Endothelial cell of umbilical vein (primary cell): ENCODE data around the gene MN1. TPM values are rescaled to one million over a fixed set of nuclear protein-coding genes. Genes with fewer than 3 reads are reported as not detected.

Experiments
- BruUV-seq: library from RNA; stranded (reverse); fragments of 400-500 nt; replicated peaks from 2 replicates; lab custom pipeline; 2021; lab: Mats Ljungman, UMichigan
- CTCF ChIA-PET: fragments of 300-600, 350-600 bp; sonication (Branson Sonifier 250); formaldehyde crosslinking; loops from one replicate; lab custom pipeline; 2021; ENCODE audit warnings: antibody characterized with exemption, inconsistent platforms; lab: Charles Lee
- POLR2A ChIA-PET: fragments of 300-600, 350-600 bp; sonication (Branson Sonifier 250); formaldehyde crosslinking; loops from one replicate; lab custom pipeline; 2021; ENCODE audit warnings: antibody characterized with exemption, inconsistent platforms; lab: Charles Lee
- DNase-seq: peaks from one replicate; pipeline ENCODE4 v3.0.0-alpha.2; 2011; ENCODE audit warnings: low read depth, low spot score
- FAIRE-seq: peaks from 2 replicates; lab custom pipeline; 2011; peaks lifted over from hg19 to GRCh38; lab: Jason Lieb, UNC
- H2AFZ ChIP-seq: 2 replicates; pipeline ENCODE4 v1.6.0; 2012; ENCODE audit warnings: low read depth, low read length, control low read depth, inconsistent platforms
- H3K27ac ChIP-seq: 2 replicates; pipeline ENCODE4 v1.5.1; 2011; ENCODE audit warnings: low read depth, mild to moderate bottlenecking, control low read depth, low read length, moderate library complexity; ENCODE audit not compliant: insufficient read depth
- H3K27me3 ChIP-seq, 2 experiments: 2 replicates each; pipeline versions ENCODE4 v1.6.0 to v1.6.1; 2011; ENCODE audit warnings: low read length in 2 of 2, mixed read lengths in 1 of 2; ENCODE audit not compliant: control insufficient read depth in 2 of 2, insufficient read depth in 2 of 2
- H3K36me3 ChIP-seq, 2 experiments: 2 replicates in 1 of 2; 3 replicates in 1 of 2; pipeline ENCODE4 v1.5.1; 2011; ENCODE audit warnings: low read length in 2 of 2, mild to moderate bottlenecking in 1 of 2, moderate library complexity in 1 of 2; ENCODE audit not compliant: control insufficient read depth in 2 of 2, insufficient read depth in 2 of 2; ENCODE audit errors: extremely low read depth in 1 of 2
- H3K4me1 ChIP-seq: 3 replicates; pipeline ENCODE4 v1.5.1; 2011; ENCODE audit warnings: mild to moderate bottlenecking, low read length; ENCODE audit not compliant: control insufficient read depth, insufficient read depth; ENCODE audit errors: extremely low read depth
- H3K4me2 ChIP-seq: 2 replicates; pipeline ENCODE4 v1.6.1; 2011; ENCODE audit warnings: low read length, control low read depth, mixed read lengths; ENCODE audit not compliant: insufficient read depth
- H3K4me3 ChIP-seq, 3 experiments: fragments of 200-600 bp in 1 of 3; sonication (generic), shearing (Covaris generic) in 1 of 3; replicated peaks in 1 of 3; 2 replicates each; pipeline ENCODE4 v1.5.1; 2011 to 2016; ENCODE audit warnings: control low read depth in 3 of 3, low read length in 3 of 3, mild to moderate bottlenecking in 2 of 3, inconsistent platforms in 1 of 3, low read depth in 1 of 3, moderate library complexity in 1 of 3; ENCODE audit not compliant: insufficient read depth in 1 of 3
- H3K79me2 ChIP-seq: 2 replicates; pipeline ENCODE4 v1.6.0; 2012; ENCODE audit warnings: low read length, inconsistent platforms; ENCODE audit not compliant: control insufficient read depth, insufficient read depth
- H3K9ac ChIP-seq: replicated peaks from 2 replicates; pipeline ENCODE3; 2011; ENCODE audit warnings: low read length, control low read depth; ENCODE audit not compliant: insufficient read depth; ENCODE audit errors: extremely low read depth
- H3K9me1 ChIP-seq: replicated peaks from 3 replicates; pipeline ENCODE4 v1.6.0; 2011; ENCODE audit warnings: mild to moderate bottlenecking, low read length; ENCODE audit not compliant: control insufficient read depth, insufficient read depth; ENCODE audit errors: extremely low read depth
- H3K9me3 ChIP-seq: replicated peaks from 2 replicates; pipeline ENCODE4 v1.5.1; 2012; ENCODE audit warnings: low read length, inconsistent platforms; ENCODE audit not compliant: control insufficient read depth, insufficient read depth
- H4K20me1 ChIP-seq: replicated peaks from 2 replicates; pipeline ENCODE3; 2011; ENCODE audit warnings: mild to moderate bottlenecking, low read length; ENCODE audit not compliant: control insufficient read depth, insufficient read depth; ENCODE audit errors: extremely low read depth
- EZH2 ChIP-seq: IDR thresholded peaks from 2 replicates; pipeline ENCODE4 v1.6.1; 2012; ENCODE audit warnings: borderline replicate concordance, low read depth, mild to moderate bottlenecking, moderate library complexity, low read length, inconsistent platforms; ENCODE audit not compliant: severe bottlenecking
- FOS ChIP-seq: IDR thresholded peaks from 2 replicates; pipeline ENCODE4 v1.6.1; 2011; ENCODE audit warnings: mild to moderate bottlenecking, low read length, moderate library complexity, borderline replicate concordance; ENCODE audit not compliant: insufficient read depth
- GATA2 ChIP-seq: IDR thresholded peaks from 2 replicates; pipeline ENCODE4 v1.7.0; 2011; ENCODE audit warnings: low read depth, mild to moderate bottlenecking, moderate library complexity, mixed read lengths, low read length; ENCODE audit not compliant: insufficient read length, insufficient read depth
- JUN ChIP-seq: IDR thresholded peaks from 2 replicates; pipeline ENCODE4 v1.6.1; 2011; ENCODE audit warnings: borderline replicate concordance, low read depth; ENCODE audit not compliant: insufficient read length, insufficient read depth
- MAX ChIP-seq: IDR thresholded peaks from 2 replicates; pipeline ENCODE4 v1.6.1; 2011; ENCODE audit not compliant: insufficient read depth, insufficient read length
- MYC ChIP-seq: IDR thresholded peaks from one replicate; pipeline ENCODE4 v1.6.1; 2011; ENCODE audit warnings: mild to moderate bottlenecking, low read depth, low read length
- POLR2A ChIP-seq: IDR thresholded peaks from 2 replicates; pipeline ENCODE4 v1.6.1; 2012; ENCODE audit warnings: low read depth, mild to moderate bottlenecking, control low read depth, low read length
- POLR2AphosphoS5 ChIP-seq: IDR thresholded peaks from 2 replicates; pipeline ENCODE4 v1.6.1; 2012; ENCODE audit warnings: low read depth, mild to moderate bottlenecking, control low read depth, low read length, moderate library complexity; ENCODE audit not compliant: insufficient read depth
- dilution Hi-C: fragments of 300-500 bp; cut with MboI; formaldehyde crosslinking; loops from one replicate; pipeline ENCODE4 v1.15.0; 2019; ENCODE audit warnings: low sequenced_read_pairs; ENCODE audit not compliant: extremely low pct_ligation_motif_present
- intact Hi-C: fragments of 100-400 bp; cut with micrococcal nuclease; formaldehyde crosslinking; loops from one replicate; pipeline ENCODE4 v1.10.0; 2022
- polyA plus RNA-seq, 4 experiments: library from polyadenylated mRNA; depleted of rRNA in 3 of 4; stranded (reverse) in 3 of 4; unstranded in 1 of 4; fragments of >200 nt; gene quantifications; 2 replicates each; pipeline versions ENCODE4 v1.2.1 to v1.2.3, GENCODE V29; 2011 to 2012; ENCODE audit warnings: missing spikeins in 1 of 4
- total RNA-seq: library from RNA; stranded (reverse); gene quantifications from 2 replicates; pipeline ENCODE4 v1.2.3, GENCODE V29; 2021
- TF ChIP-seq, protein P1 (sequence below), 2 donors: IDR thresholded peaks; 1 replicate in 1 of 2; 2 replicates in 1 of 2; pipeline ENCODE4 v1.5.1; 2011; ENCODE audit warnings: low read length in 2 of 2, mild to moderate bottlenecking in 2 of 2, moderate library complexity in 2 of 2, control low read depth in 1 of 2, inconsistent platforms in 1 of 2, low read depth in 1 of 2; ENCODE audit not compliant: insufficient read depth in 1 of 2; ENCODE audit errors: extremely low read depth in 1 of 2

Gene MN1
- total and polyA plus RNA-seq, 2 donors (not counting 3 experiments of a cell fraction or from before 2014, with no cell fraction given) = 3.8 to 5.2 TPM

- Histone ChIP-seq H3K4me2 (no peak overlapping the region), H3K9me1 (no peaks in the 10 kb centered on the region), H3K36me3 (peaks cover 4 to 16% of the 10 kb centered on the region in 2 experiments), H3K4me1 (peaks cover 14% of the 10 kb centered on the region), H3K4me3 (no peak overlapping the region), H3K9ac (no peak overlapping the region), H3K79me2 (no peaks in the 10 kb centered on the region), H3K9me3 (no peaks in the 10 kb centered on the region), H3K27me3 (no peaks in the 10 kb centered on the region), H3K27ac (no peak overlapping the region), H2AFZ (no peak overlapping the region), H4K20me1 (no peaks in the 10 kb centered on the region)
- intact Hi-C loops (no loop called here), dilution Hi-C loops (no loop called here)
- CTCF ChIA-PET = no interaction called here
- DNase-seq (no peak), FAIRE-seq (no peak)
- TF ChIP-seq POLR2AphosphoS5 (no peak), JUN (no peak), MYC (no peak), MAX (no peak), FOS (no peak), POLR2A (no peak), GATA2 (no peak), EZH2 (no peak)
- TF ChIP-seq, protein P1, sequence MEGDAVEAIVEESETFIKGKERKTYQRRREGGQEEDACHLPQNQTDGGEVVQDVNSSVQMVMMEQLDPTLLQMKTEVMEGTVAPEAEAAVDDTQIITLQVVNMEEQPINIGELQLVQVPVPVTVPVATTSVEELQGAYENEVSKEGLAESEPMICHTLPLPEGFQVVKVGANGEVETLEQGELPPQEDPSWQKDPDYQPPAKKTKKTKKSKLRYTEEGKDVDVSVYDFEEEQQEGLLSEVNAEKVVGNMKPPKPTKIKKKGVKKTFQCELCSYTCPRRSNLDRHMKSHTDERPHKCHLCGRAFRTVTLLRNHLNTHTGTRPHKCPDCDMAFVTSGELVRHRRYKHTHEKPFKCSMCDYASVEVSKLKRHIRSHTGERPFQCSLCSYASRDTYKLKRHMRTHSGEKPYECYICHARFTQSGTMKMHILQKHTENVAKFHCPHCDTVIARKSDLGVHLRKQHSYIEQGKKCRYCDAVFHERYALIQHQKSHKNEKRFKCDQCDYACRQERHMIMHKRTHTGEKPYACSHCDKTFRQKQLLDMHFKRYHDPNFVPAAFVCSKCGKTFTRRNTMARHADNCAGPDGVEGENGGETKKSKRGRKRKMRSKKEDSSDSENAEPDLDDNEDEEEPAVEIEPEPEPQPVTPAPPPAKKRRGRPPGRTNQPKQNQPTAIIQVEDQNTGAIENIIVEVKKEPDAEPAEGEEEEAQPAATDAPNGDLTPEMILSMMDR (IDR thresholded peaks at IDR 0.05; ENCODE audit: extremely low read depth in 1 of 2, insufficient read depth in 1 of 2, low read depth in 1 of 2, low read length in 2 of 2) = no peak
- BruUV-seq = no TSS peak
- POLR2A ChIA-PET = no interaction called here
Observed at GRCh38 chr22:27846910-27847309, 45.4 kb upstream of the MN1 start.
